B cell (primary cell): Measurements from ENCODE around the gene PTPRM. TPM values are rescaled to one million over a fixed set of nuclear protein-coding genes. Genes with fewer than 3 reads are reported as not detected.

Experiments
- ATAC-seq: fragments of 200-7000 bp; cut with Tn5 transposase; one replicate; pipeline ENCODE4 v1.10.0; 2021; ENCODE audit warnings: low read depth, mild to moderate bottlenecking, moderate number of reproducible peaks, moderate library complexity
- CTCF ChIA-PET: fragments of 350-600 bp; sonication (Branson Sonifier 250); formaldehyde crosslinking; loops from one replicate; lab custom pipeline; 2021; ENCODE audit warnings: antibody characterized with exemption, inconsistent platforms; lab: Charles Lee
- POLR2A ChIA-PET: fragments of 350-600 bp; sonication (Branson Sonifier 250); formaldehyde crosslinking; loops from one replicate; lab custom pipeline; 2021; ENCODE audit warnings: antibody characterized with exemption; lab: Charles Lee
- DNase-seq: peaks from one replicate; pipeline ENCODE4 v3.0.0; 2013
- H2AFZ ChIP-seq: 2 replicates; pipeline ENCODE4 v1.6.1; 2012; ENCODE audit warnings: mild to moderate bottlenecking, low read depth, low read length; ENCODE audit not compliant: insufficient read depth, poor library complexity, severe bottlenecking
- H3K27ac ChIP-seq, 2 donors: 1 replicate in 1 of 2; 2 replicates in 1 of 2; pipeline ENCODE4 v1.5.1; 2012 to 2013; ENCODE audit warnings: low read length in 2 of 2, mild to moderate bottlenecking in 2 of 2, moderate library complexity in 1 of 2
- H3K27me3 ChIP-seq, 4 experiments: fragments of 200-600 bp in 1 of 4; sonication (generic) in 1 of 4; replicated peaks in 1 of 4; 1 replicate in 2 of 4; 2 replicates in 2 of 4; pipeline versions ENCODE4 v1.6.1 to v1.7.0; 2013 to 2016; ENCODE audit warnings: low read length in 3 of 4, mild to moderate bottlenecking in 2 of 4, mixed read lengths in 1 of 4, moderate library complexity in 1 of 4; ENCODE audit not compliant: insufficient read depth in 4 of 4, control insufficient read depth in 3 of 4; ENCODE audit errors: control extremely low read depth in 1 of 4
- H3K36me3 ChIP-seq, 2 experiments: replicated peaks in 1 of 2; 1 replicate in 1 of 2; 2 replicates in 1 of 2; pipeline versions ENCODE4 v1.6.1 to v1.7.1; 2013; ENCODE audit warnings: low read length in 1 of 2; ENCODE audit not compliant: insufficient read depth in 2 of 2, control insufficient read depth in 1 of 2; ENCODE audit errors: control extremely low read depth in 1 of 2, extremely low read depth in 1 of 2
- H3K4me1 ChIP-seq, 2 donors: fragments of 200-600 bp in 1 of 2; sonication (generic) in 1 of 2; 1 replicate in 1 of 2; 2 replicates in 1 of 2; pipeline versions ENCODE4 v1.5.1 to v1.6.1; 2013 to 2017; ENCODE audit warnings: low read length in 2 of 2; ENCODE audit not compliant: control insufficient read depth in 2 of 2, insufficient read depth in 2 of 2
- H3K4me2 ChIP-seq: replicated peaks from 2 replicates; pipeline ENCODE3; 2012; ENCODE audit warnings: mild to moderate bottlenecking, low read depth, low read length; ENCODE audit not compliant: poor library complexity, severe bottlenecking
- H3K4me3 ChIP-seq, 5 experiments: fragments of 200-600 bp in 1 of 5; sonication (generic) in 1 of 5; 1 replicate in 3 of 5; 2 replicates in 2 of 5; pipeline versions ENCODE4 v1.5.1 to v1.7.0; 2011 to 2016; ENCODE audit warnings: low read length in 4 of 5, mild to moderate bottlenecking in 4 of 5, low read depth in 2 of 5, control low read depth in 1 of 5, moderate library complexity in 1 of 5; ENCODE audit not compliant: insufficient read depth in 1 of 5; ENCODE audit errors: control extremely low read depth in 1 of 5, extremely low read depth in 1 of 5
- H3K79me2 ChIP-seq: fragments of 200-600 bp; sonication (generic); one replicate; pipeline ENCODE4 v1.6.0; 2016; ENCODE audit warnings: low read length; ENCODE audit not compliant: control insufficient read depth, insufficient read depth
- H3K9ac ChIP-seq: fragments of 200-600 bp; sonication (generic); 2 replicates; pipeline ENCODE4 v1.6.1; 2017; ENCODE audit warnings: mild to moderate bottlenecking, low read length, moderate library complexity
- H3K9me3 ChIP-seq, 3 donors: one replicate each; pipeline versions ENCODE4 v1.6.1 to v1.7.1; 2013; ENCODE audit warnings: low read length in 2 of 3; ENCODE audit not compliant: control insufficient read depth in 2 of 3, insufficient read depth in 1 of 3; ENCODE audit errors: control extremely low read depth in 1 of 3
- H4K20me1 ChIP-seq: 2 replicates; pipeline ENCODE4 v1.6.0; 2012; ENCODE audit warnings: mild to moderate bottlenecking, low read length; ENCODE audit not compliant: insufficient read depth, control insufficient read depth, poor library complexity, severe bottlenecking
- H3K27ac Mint-ChIP-seq: one replicate; pipeline ENCODE4 v1.8.0; 2021; ENCODE audit warnings: mixed read lengths
- H3K27me3 Mint-ChIP-seq: one replicate; pipeline ENCODE4 v1.8.0; 2021; ENCODE audit warnings: mixed read lengths
- H3K4me1 Mint-ChIP-seq: one replicate; pipeline ENCODE4 v1.8.0; 2021; ENCODE audit warnings: mixed read lengths
- H3K4me3 Mint-ChIP-seq: one replicate; pipeline ENCODE4 v1.8.0; 2021; ENCODE audit warnings: mixed read lengths
- H3K9me3 Mint-ChIP-seq: one replicate; pipeline ENCODE4 v1.8.0; 2022; ENCODE audit warnings: mixed read lengths; ENCODE audit not compliant: insufficient read depth
- EZH2 ChIP-seq: IDR thresholded peaks from 2 replicates; pipeline ENCODE4 v1.6.1; 2012; ENCODE audit warnings: borderline replicate concordance, low read depth, mild to moderate bottlenecking, moderate library complexity, low read length; ENCODE audit not compliant: insufficient read depth, poor library complexity, severe bottlenecking
- WGBS: methylation state at CpG from one replicate; pipeline ENCODE4 v1.1.5; 2013; ENCODE audit warnings: missing lambda C conversion rate; ENCODE audit not compliant: insufficient coverage; 5-methylcytosine and 5-hydroxymethylcytosine counted together
- intact Hi-C: fragments of 100-400 bp; cut with micrococcal nuclease; formaldehyde crosslinking; loops from one replicate; pipeline ENCODE4 v1.10.0; 2022
- polyA plus RNA-seq: library from polyadenylated mRNA; depleted of rRNA; stranded (reverse); fragments of >200 nt; gene quantifications from 2 replicates; pipeline ENCODE4 v1.2.3, GENCODE V29; 2012
- total RNA-seq, 2 donors: library from RNA; stranded (reverse); fragments of 120-200 nt in 1 of 2; gene quantifications; 1 replicate in 1 of 2; 2 replicates in 1 of 2; pipeline versions ENCODE4 v1.2.3 to v1.2.4, GENCODE V29; 2013 to 2022
- TF ChIP-seq, protein P1 (sequence below): fragments of 200-600 bp; IDR thresholded peaks from one replicate; pipeline ENCODE4 v1.8.0; 2022; ENCODE audit warnings: antibody characterized with exemption, mild to moderate bottlenecking

Gene PTPRM
- total and polyA plus RNA-seq, 2 donors (not counting 1 experiment from before 2014, with no cell fraction given) = 0.20 to 0.89 TPM

DNA sequence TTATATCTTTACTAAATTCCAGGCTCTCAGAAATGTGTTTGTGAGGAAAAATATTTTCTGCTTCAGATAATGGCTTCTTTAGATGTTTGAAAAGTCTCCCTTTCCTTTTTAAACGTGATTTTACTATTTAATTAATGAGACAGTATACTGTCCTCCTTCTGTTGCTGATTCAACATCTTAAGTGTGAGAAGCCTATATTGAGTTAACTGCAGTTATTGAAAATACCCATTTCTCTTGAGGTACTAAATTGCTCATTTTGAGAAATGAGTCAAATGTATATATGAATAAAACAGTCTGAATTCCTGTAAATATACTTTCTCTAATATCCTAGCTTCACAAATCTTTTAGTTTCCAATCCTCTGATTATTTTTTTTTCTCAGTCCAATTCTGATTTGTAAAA, 470.2 kb downstream of the PTPRM start:
- Histone ChIP-seq H3K27ac (no peak overlapping the region), H3K4me1 (no peaks in the 10 kb centered on the region), H4K20me1 (no peaks in the 10 kb centered on the region), H3K27me3 (no peaks in the 10 kb centered on the region), H3K9ac (no peak overlapping the region), H3K36me3 (no peaks in the 10 kb centered on the region), H2AFZ (no peak overlapping the region), H3K4me3 (no peak overlapping the region), H3K9me3 (no peaks in the 10 kb centered on the region), H3K4me2 (no peak overlapping the region), H3K79me2 (no peaks in the 10 kb centered on the region)
- Mint-ChIP-seq H3K4me1 (no peaks in the 10 kb centered on the region), H3K27ac (no peak overlapping the region), H3K9me3 (no peaks in the 10 kb centered on the region), H3K4me3 (no peak overlapping the region), H3K27me3 (no peaks in the 10 kb centered on the region)
- TF ChIP-seq, protein P1, sequence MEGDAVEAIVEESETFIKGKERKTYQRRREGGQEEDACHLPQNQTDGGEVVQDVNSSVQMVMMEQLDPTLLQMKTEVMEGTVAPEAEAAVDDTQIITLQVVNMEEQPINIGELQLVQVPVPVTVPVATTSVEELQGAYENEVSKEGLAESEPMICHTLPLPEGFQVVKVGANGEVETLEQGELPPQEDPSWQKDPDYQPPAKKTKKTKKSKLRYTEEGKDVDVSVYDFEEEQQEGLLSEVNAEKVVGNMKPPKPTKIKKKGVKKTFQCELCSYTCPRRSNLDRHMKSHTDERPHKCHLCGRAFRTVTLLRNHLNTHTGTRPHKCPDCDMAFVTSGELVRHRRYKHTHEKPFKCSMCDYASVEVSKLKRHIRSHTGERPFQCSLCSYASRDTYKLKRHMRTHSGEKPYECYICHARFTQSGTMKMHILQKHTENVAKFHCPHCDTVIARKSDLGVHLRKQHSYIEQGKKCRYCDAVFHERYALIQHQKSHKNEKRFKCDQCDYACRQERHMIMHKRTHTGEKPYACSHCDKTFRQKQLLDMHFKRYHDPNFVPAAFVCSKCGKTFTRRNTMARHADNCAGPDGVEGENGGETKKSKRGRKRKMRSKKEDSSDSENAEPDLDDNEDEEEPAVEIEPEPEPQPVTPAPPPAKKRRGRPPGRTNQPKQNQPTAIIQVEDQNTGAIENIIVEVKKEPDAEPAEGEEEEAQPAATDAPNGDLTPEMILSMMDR = no peak
- no peak for TF ChIP-seq EZH2
- ChIA-PET POLR2A (no interaction called here), CTCF (no interaction called here)
- DNase-seq (no peak), ATAC-seq (no peak)
- intact Hi-C loops = no loop called here
- WGBS = no CpG with 5 or more reads among the region's 1 CpG

DNA sequence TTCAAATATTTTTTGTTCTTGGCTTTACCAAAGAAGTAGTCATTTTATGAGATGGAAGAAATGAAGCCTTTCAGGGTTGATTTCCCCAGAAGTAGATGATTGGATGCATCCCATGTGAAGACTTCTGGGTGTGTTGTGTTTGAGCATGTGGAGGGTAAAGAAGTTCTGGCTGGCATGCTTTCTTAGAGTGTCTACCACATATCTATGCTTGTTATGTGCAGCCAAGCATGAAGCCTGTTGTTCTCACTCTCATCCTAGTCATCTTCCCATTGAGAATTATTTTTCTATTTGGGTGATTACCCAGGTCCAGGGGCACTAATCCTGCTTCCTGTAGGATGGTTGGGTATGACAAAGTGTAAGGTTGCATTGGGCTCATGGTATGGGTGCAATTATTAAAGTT, 472.9 kb downstream of the PTPRM start:
- Histone ChIP-seq H3K4me1 (no peaks in the 10 kb centered on the region), H3K27me3 (no peaks in the 10 kb centered on the region), H3K4me2 (no peak overlapping the region), H3K4me3 (no peak overlapping the region), H2AFZ (no peak overlapping the region), H4K20me1 (no peaks in the 10 kb centered on the region), H3K9me3 (no peaks in the 10 kb centered on the region), H3K9ac (no peak overlapping the region), H3K27ac (no peak overlapping the region), H3K36me3 (no peaks in the 10 kb centered on the region), H3K79me2 (no peaks in the 10 kb centered on the region)
- intact Hi-C loops = no loop called here
- ChIA-PET POLR2A (no interaction called here), CTCF (no interaction called here)
- TF ChIP-seq, protein P1 = no peak
- DNase-seq (no peak), ATAC-seq (no peak)
- Mint-ChIP-seq H3K4me1 (no peaks in the 10 kb centered on the region), H3K9me3 (no peaks in the 10 kb centered on the region), H3K4me3 (no peak overlapping the region), H3K27ac (no peak overlapping the region), H3K27me3 (no peaks in the 10 kb centered on the region)
